Karpas-422 (cell line): ENCODE measurements around the gene RABL3. TPM values are rescaled to one million over a fixed set of nuclear protein-coding genes. Genes with fewer than 3 reads are reported as not detected.

Source experiments
- DNase-seq: peaks from one replicate; pipeline ENCODE4 v3.0.0-alpha.2; 2015
- H2AFZ ChIP-seq: fragments of 200-600 bp; sonication (generic); 2 replicates; pipeline ENCODE4 v1.6.1; 2014; ENCODE audit warnings: antibody characterized with exemption, low read length, mixed read lengths
- H3K27ac ChIP-seq: fragments of 200-600 bp; sonication (generic); 2 replicates; pipeline ENCODE4 v1.5.1; 2014; ENCODE audit warnings: mild to moderate bottlenecking, low read length, moderate library complexity
- H3K27me3 ChIP-seq: fragments of 200-600 bp; sonication (generic); 2 replicates; pipeline ENCODE4 v1.6.1; 2014; ENCODE audit warnings: low read length, mixed read lengths
- H3K36me3 ChIP-seq: fragments of 200-600 bp; sonication (generic); 2 replicates; pipeline ENCODE4 v1.6.1; 2014; ENCODE audit warnings: low read length, mixed read lengths; ENCODE audit not compliant: insufficient read depth
- H3K4me1 ChIP-seq: fragments of 200-600 bp; sonication (generic); 2 replicates; pipeline ENCODE4 v1.6.1; 2014; ENCODE audit warnings: mild to moderate bottlenecking, low read length, mixed read lengths
- H3K4me2 ChIP-seq: fragments of 200-600 bp; sonication (generic); 2 replicates; pipeline ENCODE4 v1.6.1; 2014; ENCODE audit warnings: low read length, low read depth, mild to moderate bottlenecking; ENCODE audit not compliant: poor library complexity, severe bottlenecking
- H3K4me3 ChIP-seq: fragments of 200-600 bp; sonication (generic); 2 replicates; pipeline ENCODE4 v1.5.1; 2014; ENCODE audit warnings: mild to moderate bottlenecking, antibody characterized with exemption, low read length, mixed read lengths
- H3K79me2 ChIP-seq: fragments of 200-600 bp; sonication (generic); 2 replicates; pipeline ENCODE4 v1.6.1; 2014; ENCODE audit warnings: mild to moderate bottlenecking, low read length, mixed read lengths
- H3K9ac ChIP-seq: fragments of 200-600 bp; sonication (generic); 2 replicates; pipeline ENCODE4 v1.6.0; 2014; ENCODE audit warnings: low read length
- H3K9me2 ChIP-seq: fragments of 200-600 bp; sonication (generic), shearing (Covaris generic); replicated peaks from 2 replicates; pipeline ENCODE4 v1.6.0; 2014; ENCODE audit warnings: mild to moderate bottlenecking, low read length, moderate library complexity; ENCODE audit not compliant: insufficient read depth
- H3K9me3 ChIP-seq: fragments of 300-700, 200-600 bp; sonication (generic); 2 replicates; pipeline ENCODE4 v1.6.1; 2014; ENCODE audit warnings: low read length, mixed read lengths
- H4K20me1 ChIP-seq: fragments of 200-600 bp; sonication (generic); 2 replicates; pipeline ENCODE4 v1.6.1; 2014; ENCODE audit warnings: mild to moderate bottlenecking, antibody characterized with exemption, low read length, low read depth; ENCODE audit not compliant: insufficient read depth
- small RNA-seq: library from RNA; depleted of rRNA; stranded (forward); fragments of <200 nt; gene quantifications from one replicate; pipeline ENCODE3, GENCODE V24; 2014
- total RNA-seq: library from RNA; depleted of rRNA; stranded (reverse); fragments of >200 nt; shearing (Covaris generic); gene quantifications from 2 replicates; pipeline ENCODE4 v1.2.3, GENCODE V29; 2014; ENCODE audit warnings: low replicate concordance; rRNA removed

RABL3 gene
- total RNA-seq, 1 experiment from 2014 or later: 15.2 TPM

- no peak for DNase-seq
- no peak overlapping the region for H3K27ac ChIP-seq
- H3K9ac ChIP-seq: no peak overlapping the region
- no peak overlapping the region for H2AFZ ChIP-seq
- H3K9me3 ChIP-seq: no peaks in the 10 kb centered on the region
- peaks cover 5% of the 10 kb centered on the region; the same call in 1 of the 2 replicates for H3K4me1 ChIP-seq
- H4K20me1 ChIP-seq: no peaks in the 10 kb centered on the region
- no peaks in the 10 kb centered on the region for H3K36me3 ChIP-seq
- no peaks in the 10 kb centered on the region for H3K27me3 ChIP-seq
- H3K4me2 ChIP-seq: no peak overlapping the region
- H3K4me3 ChIP-seq: no peak overlapping the region
- H3K9me2 ChIP-seq: no peaks in the 10 kb centered on the region
- H3K79me2 ChIP-seq: no peaks in the 10 kb centered on the region
Measured at GRCh38 chr3:120636795-120637401, 105.4 kb downstream of the RABL3 start.

Small RNA genes lying within 50 kb of the gene (small RNA-seq; reads per million reads assigned to genes)
- not detected for gene MTCO1P29
- not detected for gene MTCO2P29

Other genes starting within 250 kb of the RABL3 start
- 105 and 162 TPM in 2 replicates for gene NDUFB4, start 146.2 kb downstream of the RABL3 start, total RNA-seq
- gene HGD, start 60.3 kb downstream of the RABL3 start, total RNA-seq: not detected in 2 replicates
- gene GTF2E1, start 228 bp upstream of the RABL3 start, total RNA-seq: 19.5 and 28.1 TPM in 2 replicates
- gene STXBP5L, start 165.7 kb upstream of the RABL3 start, total RNA-seq: not detected in 2 replicates